Measurements from ENCODE around the gene LZTS3. TPM values are rescaled to one million over a fixed set of nuclear protein-coding genes. Genes with fewer than 3 reads are reported as not detected.

Gene LZTS3
- total and polyA plus RNA-seq, 2 of the 8 experiments (the other 6 are each of a cell fraction or from before 2014, with no cell fraction given), result 31.8 to 33.5 TPM

- Histone ChIP-seq H4K20me1 (replicated peaks in 1 of 2; ENCODE audit: control insufficient read depth in 1 of 2, insufficient read depth in 2 of 2, low read length in 2 of 2) (peaks cover 0 to 5% of the 10 kb centered on the region in 2 experiments), H4K8ac (ENCODE audit: extremely low read depth, insufficient read depth, low read length) (no peak overlapping the region), H3K56ac (replicated peaks; ENCODE audit: insufficient read length, low read depth, low read length) (no peak overlapping the region), H3K23me2 (ENCODE audit: low read depth, low read length) (no peaks in the 10 kb centered on the region), H3K27me3 (replicated peaks in 1 of 4; ENCODE audit: control insufficient read depth in 3 of 4, extremely low read depth in 1 of 4, insufficient read depth in 3 of 4, low read length in 3 of 4) (no peaks in the 10 kb centered on the region), H3K4me1 (replicated peaks in 1 of 4; ENCODE audit: control insufficient read depth in 3 of 4, insufficient read depth in 4 of 4, low read length in 3 of 4) (no peaks in the 10 kb centered on the region), H2BK5ac (ENCODE audit: low read depth, low read length) (no peak overlapping the region), H3K23ac (ENCODE audit: insufficient read length) (no peak overlapping the region), H3K79me1 (ENCODE audit: low read depth, low read length) (no peaks in the 10 kb centered on the region; the same call in 1 of the 2 replicates), H3K27ac (ENCODE audit: low read depth, low read length) (no peak overlapping the region), H3K4me3 (ENCODE audit: extremely low read depth in 1 of 4, insufficient read depth in 2 of 4, low read depth in 3 of 4, low read length in 4 of 4) (no peak overlapping the region), H3K36me3 (ENCODE audit: control insufficient read depth in 2 of 4, insufficient read depth in 4 of 4, low read length in 3 of 4) (0 out of 8 replicates have a peak, but pooled peaks cover 0 to 3% (median 0%) of the 10 kb centered on the region in 4 experiments), H3K4me2 (ENCODE audit: insufficient read depth in 1 of 2, low read depth in 2 of 2, low read length in 2 of 2) (no peak overlapping the region), H4K91ac (replicated peaks; ENCODE audit: insufficient read length, low read length) (no peak overlapping the region), H2BK20ac (ENCODE audit: low read length) (no peak overlapping the region), H2AK5ac (ENCODE audit: low read depth, low read length) (no peak overlapping the region), H2BK12ac (ENCODE audit: low read depth, low read length) (no peak overlapping the region), H4K5ac (ENCODE audit: insufficient read length, low read depth, low read length) (no peak overlapping the region), H3K18ac (ENCODE audit: extremely low read depth, low read length) (no peak overlapping the region), H2BK15ac (ENCODE audit: low read length) (no peak overlapping the region), H3K9me3 (ENCODE audit: insufficient read depth in 2 of 2, low read depth in 1 of 2, low read length in 1 of 2) (no peaks in the 10 kb centered on the region), H3K79me2 (ENCODE audit: control insufficient read depth in 1 of 2, insufficient read depth in 2 of 2, low read length in 2 of 2) (peaks cover 0 to 5% of the 10 kb centered on the region in 2 experiments; a peak in 2 of 4 replicates), H2BK120ac (replicated peaks; ENCODE audit: low read depth, low read length) (no peak overlapping the region), H3K14ac (ENCODE audit: insufficient read length) (no peak overlapping the region), H3K4ac (replicated peaks; ENCODE audit: insufficient read length, low read depth, low read length) (no peak overlapping the region), H3K9ac (replicated peaks in 1 of 4; ENCODE audit: extremely low read depth in 1 of 4, low read depth in 3 of 4, low read length in 3 of 4) (no peak overlapping the region), H2AFZ (ENCODE audit: low read length) (no peak overlapping the region)
- CTCF ChIA-PET (ENCODE audit: partially characterized antibody), result no interaction called here
- WGBS, 2 experiments (ENCODE audit: extremely low coverage in 1 of 2, insufficient coverage in 1 of 2, insufficient read length in 1 of 2, insufficient replicate concordance in 2 of 2, low coverage in 1 of 2, low lambda C conversion rate in 2 of 2, missing lambda C conversion rate in 1 of 2), result 93% methylated on average over 3 of the region's 3 CpGs; no CpG with 5 or more reads in 1 of the 2 experiments
- TF ChIP-seq SP4 (IDR thresholded peaks at IDR 0.05; ENCODE audit: low read length) (no peak), TEAD4 (IDR thresholded peaks at IDR 0.05; ENCODE audit: low read depth, low read length) (no peak)
- FAIRE-seq, result no peak
- DNase-seq (ENCODE audit: low read depth in 1 of 2, low spot score in 2 of 2), result no peak
- POLR2A ChIA-PET (ENCODE audit: partially characterized antibody), result no interaction called here
Observed at GRCh38 chr20:3141757-3142156, 31.6 kb downstream of the LZTS3 start.

Measured in H1 (cell line).